Endothelial cell of umbilical vein (primary cell): ENCODE measurements around the gene S100Z. TPM values are rescaled to one million over a fixed set of nuclear protein-coding genes. Genes with fewer than 3 reads are reported as not detected.

Experiments used
- BruUV-seq: library from RNA; stranded (reverse); fragments of 400-500 nt; replicated peaks from 2 replicates; lab custom pipeline; 2021; lab: Mats Ljungman, UMichigan
- CTCF ChIA-PET: fragments of 300-600, 350-600 bp; sonication (Branson Sonifier 250); formaldehyde crosslinking; loops from one replicate; lab custom pipeline; 2021; ENCODE audit warnings: antibody characterized with exemption, inconsistent platforms; lab: Charles Lee
- POLR2A ChIA-PET: fragments of 300-600, 350-600 bp; sonication (Branson Sonifier 250); formaldehyde crosslinking; loops from one replicate; lab custom pipeline; 2021; ENCODE audit warnings: antibody characterized with exemption, inconsistent platforms; lab: Charles Lee
- DNase-seq: peaks from one replicate; pipeline ENCODE4 v3.0.0-alpha.2; 2011; ENCODE audit warnings: low read depth, low spot score
- FAIRE-seq: peaks from 2 replicates; lab custom pipeline; 2011; peaks lifted over from hg19 to GRCh38; lab: Jason Lieb, UNC
- H2AFZ ChIP-seq: 2 replicates; pipeline ENCODE4 v1.6.0; 2012; ENCODE audit warnings: low read depth, low read length, control low read depth, inconsistent platforms
- H3K27ac ChIP-seq: 2 replicates; pipeline ENCODE4 v1.5.1; 2011; ENCODE audit warnings: low read depth, mild to moderate bottlenecking, control low read depth, low read length, moderate library complexity; ENCODE audit not compliant: insufficient read depth
- H3K27me3 ChIP-seq, 2 experiments: 2 replicates each; pipeline versions ENCODE4 v1.6.0 to v1.6.1; 2011; ENCODE audit warnings: low read length in 2 of 2, mixed read lengths in 1 of 2; ENCODE audit not compliant: control insufficient read depth in 2 of 2, insufficient read depth in 2 of 2
- H3K36me3 ChIP-seq, 2 experiments: 2 replicates in 1 of 2; 3 replicates in 1 of 2; pipeline ENCODE4 v1.5.1; 2011; ENCODE audit warnings: low read length in 2 of 2, mild to moderate bottlenecking in 1 of 2, moderate library complexity in 1 of 2; ENCODE audit not compliant: control insufficient read depth in 2 of 2, insufficient read depth in 2 of 2; ENCODE audit errors: extremely low read depth in 1 of 2
- H3K4me1 ChIP-seq: 3 replicates; pipeline ENCODE4 v1.5.1; 2011; ENCODE audit warnings: mild to moderate bottlenecking, low read length; ENCODE audit not compliant: control insufficient read depth, insufficient read depth; ENCODE audit errors: extremely low read depth
- H3K4me2 ChIP-seq: 2 replicates; pipeline ENCODE4 v1.6.1; 2011; ENCODE audit warnings: low read length, control low read depth, mixed read lengths; ENCODE audit not compliant: insufficient read depth
- H3K4me3 ChIP-seq, 3 experiments: fragments of 200-600 bp in 1 of 3; sonication (generic), shearing (Covaris generic) in 1 of 3; replicated peaks in 1 of 3; 2 replicates each; pipeline ENCODE4 v1.5.1; 2011 to 2016; ENCODE audit warnings: control low read depth in 3 of 3, low read length in 3 of 3, mild to moderate bottlenecking in 2 of 3, inconsistent platforms in 1 of 3, low read depth in 1 of 3, moderate library complexity in 1 of 3; ENCODE audit not compliant: insufficient read depth in 1 of 3
- H3K79me2 ChIP-seq: 2 replicates; pipeline ENCODE4 v1.6.0; 2012; ENCODE audit warnings: low read length, inconsistent platforms; ENCODE audit not compliant: control insufficient read depth, insufficient read depth
- H3K9ac ChIP-seq: replicated peaks from 2 replicates; pipeline ENCODE3; 2011; ENCODE audit warnings: low read length, control low read depth; ENCODE audit not compliant: insufficient read depth; ENCODE audit errors: extremely low read depth
- H3K9me1 ChIP-seq: replicated peaks from 3 replicates; pipeline ENCODE4 v1.6.0; 2011; ENCODE audit warnings: mild to moderate bottlenecking, low read length; ENCODE audit not compliant: control insufficient read depth, insufficient read depth; ENCODE audit errors: extremely low read depth
- H3K9me3 ChIP-seq: replicated peaks from 2 replicates; pipeline ENCODE4 v1.5.1; 2012; ENCODE audit warnings: low read length, inconsistent platforms; ENCODE audit not compliant: control insufficient read depth, insufficient read depth
- H4K20me1 ChIP-seq: replicated peaks from 2 replicates; pipeline ENCODE3; 2011; ENCODE audit warnings: mild to moderate bottlenecking, low read length; ENCODE audit not compliant: control insufficient read depth, insufficient read depth; ENCODE audit errors: extremely low read depth
- CTCF ChIP-seq, 2 donors: IDR thresholded peaks; 1 replicate in 1 of 2; 2 replicates in 1 of 2; pipeline ENCODE4 v1.5.1; 2011; ENCODE audit warnings: low read length in 2 of 2, mild to moderate bottlenecking in 2 of 2, moderate library complexity in 2 of 2, control low read depth in 1 of 2, inconsistent platforms in 1 of 2, low read depth in 1 of 2; ENCODE audit not compliant: insufficient read depth in 1 of 2; ENCODE audit errors: extremely low read depth in 1 of 2
- POLR2AphosphoS5 ChIP-seq: IDR thresholded peaks from 2 replicates; pipeline ENCODE4 v1.6.1; 2012; ENCODE audit warnings: low read depth, mild to moderate bottlenecking, control low read depth, low read length, moderate library complexity; ENCODE audit not compliant: insufficient read depth
- dilution Hi-C: fragments of 300-500 bp; cut with MboI; formaldehyde crosslinking; loops from one replicate; pipeline ENCODE4 v1.15.0; 2019; ENCODE audit warnings: low sequenced_read_pairs; ENCODE audit not compliant: extremely low pct_ligation_motif_present
- intact Hi-C: fragments of 100-400 bp; cut with micrococcal nuclease; formaldehyde crosslinking; loops from one replicate; pipeline ENCODE4 v1.10.0; 2022
- polyA plus RNA-seq, 4 experiments: library from polyadenylated mRNA; depleted of rRNA in 3 of 4; stranded (reverse) in 3 of 4; unstranded in 1 of 4; fragments of >200 nt; gene quantifications; 2 replicates each; pipeline versions ENCODE4 v1.2.1 to v1.2.3, GENCODE V29; 2011 to 2012; ENCODE audit warnings: missing spikeins in 1 of 4
- total RNA-seq: library from RNA; stranded (reverse); gene quantifications from 2 replicates; pipeline ENCODE4 v1.2.3, GENCODE V29; 2021

S100Z gene
- total and polyA plus RNA-seq, 2 donors (not counting 3 experiments of a cell fraction or from before 2014, with no cell fraction given) = not detected

- Histone ChIP-seq H3K27me3 (no peaks in the 10 kb centered on the region), H3K9ac (peak within 1 kb of the TSS; percentile 88), H3K9me3 (no peaks in the 10 kb centered on the region), H4K20me1 (no peaks in the 10 kb centered on the region), H3K4me2 (peak within 1 kb of the TSS; percentile 84), H3K9me1 (no peaks in the 10 kb centered on the region), H2AFZ (peak within 1 kb of the TSS; percentile 51), H3K36me3 (no peaks in the 10 kb centered on the region), H3K27ac (peak within 1 kb of the TSS; percentile 75), H3K79me2 (peaks cover 36% of the 10 kb centered on the region), H3K4me1 (peaks cover 21% of the 10 kb centered on the region), H3K4me3 (peak within 1 kb of the TSS; percentile 68 to 82 (median 80))
- FAIRE-seq = peak; percentile 78
- TF ChIP-seq CTCF (IDR thresholded peaks at IDR 0.05; ENCODE audit: extremely low read depth in 1 of 2, insufficient read depth in 1 of 2, low read depth in 1 of 2, low read length in 2 of 2) = no peak
- TF ChIP-seq POLR2AphosphoS5 = peak; percentile 23
- DNase-seq = peak; percentile 61
- CTCF ChIA-PET = interaction anchor here (0.6 to 6.9 kb wide), 7 partner anchors 13 to 217 kb away, joined by 4 to 57 read pairs (median 8); no protein-coding TSS in a partner anchor
- POLR2A ChIA-PET = interaction anchor here (0.6 to 1.7 kb wide), 2 partner anchors 29 to 128 kb away, joined by 3 to 6 read pairs; no protein-coding TSS in a partner anchor
- dilution Hi-C loops = loop anchor here (25.0 kb wide), 1 partner anchor 132 kb away; no protein-coding TSS in a partner anchor
- BruUV-seq = TSS peak; percentile 33
- intact Hi-C loops = loop anchor here (1.0 to 5.0 kb wide), 3 partner anchors 29 to 102 kb away; partner anchors contain the start of gene F2R
Observed at GRCh38 chr5:76818844-76819831, 30.7 kb upstream of the S100Z start, which contains the start of gene F2RL1. Gene F2RL1 (plus strand): TSS chr5:76819030. CDS start chr5:76819183, 153 bp downstream.
